HG02870 (cell line): ENCODE measurements around the gene EARS2.

Source experiments
- ATAC-seq: cut with Tn5 transposase; IDR thresholded peaks from one replicate; pipeline ENCODE4 v1.9.1; 2021; ENCODE audit warnings: mild to moderate bottlenecking, moderate library complexity; ENCODE audit not compliant: unreplicated experiment

The EARS2 gene

DNA sequence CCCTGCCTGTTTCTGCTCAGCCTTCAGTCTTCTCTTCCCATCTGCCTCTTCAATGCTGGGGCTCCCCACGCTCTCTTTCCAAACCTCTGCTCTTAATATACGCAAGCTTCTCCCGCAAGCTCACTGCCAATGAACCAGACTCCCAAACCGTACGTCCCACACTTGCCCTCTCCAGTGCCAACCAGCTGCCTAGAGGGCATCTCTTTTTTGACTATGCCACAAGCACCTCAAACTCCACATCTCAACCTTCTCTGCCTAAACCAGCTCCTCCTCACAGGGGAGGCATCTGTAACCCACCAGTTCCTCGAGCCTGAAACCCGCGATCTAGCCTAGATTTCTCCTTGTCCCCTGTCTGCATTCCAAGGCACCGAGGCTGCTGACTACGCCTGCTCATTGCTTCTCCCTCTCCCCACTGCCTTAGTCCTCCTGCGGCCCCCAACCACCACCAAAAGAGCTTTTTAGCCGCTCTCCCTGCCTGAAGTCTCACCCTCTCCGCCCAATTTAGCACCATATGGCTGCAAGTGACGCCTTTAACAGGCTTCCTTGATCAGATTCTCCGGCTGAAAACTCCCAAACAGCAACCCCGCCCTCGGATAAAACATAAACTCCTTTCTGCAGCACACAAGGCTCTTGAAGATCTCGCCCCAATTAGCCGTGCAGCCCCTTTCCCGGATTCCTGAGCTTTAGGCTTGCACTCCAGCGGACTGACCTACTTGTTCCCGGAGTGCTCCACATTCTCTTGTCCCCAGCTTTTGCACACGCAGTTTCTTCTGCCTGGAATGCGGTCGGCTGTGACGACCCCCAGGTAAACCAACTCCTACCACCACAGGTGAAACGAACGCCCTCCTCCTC lies 48.3 kb downstream of the EARS2 start:
- no peak for ATAC-seq

DNA sequence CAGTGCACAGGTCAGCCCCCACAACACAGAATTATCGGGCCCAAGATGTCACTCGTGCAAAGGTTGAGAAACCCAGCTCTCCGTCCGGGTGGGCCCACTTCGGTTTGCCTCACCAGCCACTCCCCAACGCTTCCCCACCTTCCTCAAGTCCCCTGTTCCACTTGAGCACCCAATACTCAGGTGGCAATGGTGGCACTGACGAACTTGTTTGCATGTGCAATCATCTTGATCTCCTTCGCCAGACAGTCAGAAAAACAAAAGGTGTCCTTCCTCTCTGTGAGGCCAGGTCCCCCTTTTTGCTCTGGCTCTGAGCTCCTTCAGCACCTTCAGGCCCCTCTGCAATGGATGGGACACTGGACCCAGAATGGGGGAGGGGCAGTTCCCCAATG lies 50.5 kb downstream of the EARS2 start:
- no peak for ATAC-seq

DNA sequence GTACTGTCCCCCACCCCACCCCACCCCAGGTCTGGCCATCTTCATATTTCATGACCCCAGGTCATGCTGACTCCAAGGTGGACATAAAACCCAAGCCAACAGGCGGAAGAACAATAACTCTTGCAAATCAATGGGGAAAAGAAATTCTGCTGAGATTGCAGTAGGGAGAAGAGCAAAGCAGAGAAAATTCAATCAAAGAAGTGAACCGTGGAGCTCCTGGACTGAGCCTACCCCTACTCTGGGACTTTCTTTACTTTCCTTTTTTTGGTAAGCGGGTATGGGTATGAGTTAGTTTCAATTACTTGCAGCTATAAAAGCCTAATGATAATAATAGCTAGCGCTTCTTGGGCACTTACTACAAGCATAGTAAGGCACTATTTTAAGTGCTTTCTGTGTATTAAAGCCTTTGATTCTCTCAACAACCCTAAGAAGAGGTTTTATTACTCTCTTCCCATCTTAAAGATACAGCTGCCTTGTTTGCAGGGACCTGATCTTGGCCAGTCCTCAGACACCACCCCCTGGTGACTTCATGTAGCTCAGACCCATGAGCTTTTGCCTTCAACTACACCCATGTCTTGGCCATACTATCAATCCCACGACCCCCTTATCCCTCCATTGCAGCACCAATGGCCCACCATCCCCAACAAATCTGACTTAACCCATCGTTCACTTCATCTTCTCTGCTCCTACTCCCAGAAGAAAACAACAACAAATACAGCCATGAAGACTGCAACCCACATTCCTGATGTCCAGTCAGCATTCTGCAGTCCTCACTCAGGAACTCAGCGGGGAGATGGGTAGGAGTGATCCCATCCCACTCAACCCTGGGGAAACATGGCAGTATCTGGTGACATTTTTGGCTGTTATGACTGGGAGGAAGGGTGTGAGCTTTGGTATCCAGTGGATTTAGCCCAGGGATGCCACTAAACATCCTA lies 51.2 kb downstream of the EARS2 start:
- ATAC-seq = no peak

DNA sequence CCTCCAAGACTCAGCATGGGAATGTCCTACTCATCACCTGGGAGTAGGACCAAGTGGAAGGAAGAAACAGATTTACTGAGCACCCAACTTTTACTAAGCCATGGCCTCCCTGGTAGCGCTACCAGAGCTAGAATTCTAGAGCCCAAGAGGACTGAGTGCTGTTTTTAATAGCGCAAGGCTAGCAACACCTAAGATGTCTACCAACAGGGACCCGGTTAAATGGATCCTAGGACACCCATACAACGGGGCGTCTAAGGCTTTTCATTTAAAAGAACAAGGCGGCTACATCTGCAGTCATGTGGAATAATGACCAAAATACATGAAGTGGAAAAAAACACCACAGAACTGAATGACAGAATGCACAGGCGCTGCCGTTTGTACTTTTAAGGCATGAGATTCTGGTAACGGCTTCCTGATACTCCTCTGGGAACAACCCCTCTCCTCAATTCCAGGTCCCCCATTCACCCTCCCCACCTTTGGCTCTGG lies 51.9 kb downstream of the EARS2 start:
- ATAC-seq = peak; percentile 4

DNA sequence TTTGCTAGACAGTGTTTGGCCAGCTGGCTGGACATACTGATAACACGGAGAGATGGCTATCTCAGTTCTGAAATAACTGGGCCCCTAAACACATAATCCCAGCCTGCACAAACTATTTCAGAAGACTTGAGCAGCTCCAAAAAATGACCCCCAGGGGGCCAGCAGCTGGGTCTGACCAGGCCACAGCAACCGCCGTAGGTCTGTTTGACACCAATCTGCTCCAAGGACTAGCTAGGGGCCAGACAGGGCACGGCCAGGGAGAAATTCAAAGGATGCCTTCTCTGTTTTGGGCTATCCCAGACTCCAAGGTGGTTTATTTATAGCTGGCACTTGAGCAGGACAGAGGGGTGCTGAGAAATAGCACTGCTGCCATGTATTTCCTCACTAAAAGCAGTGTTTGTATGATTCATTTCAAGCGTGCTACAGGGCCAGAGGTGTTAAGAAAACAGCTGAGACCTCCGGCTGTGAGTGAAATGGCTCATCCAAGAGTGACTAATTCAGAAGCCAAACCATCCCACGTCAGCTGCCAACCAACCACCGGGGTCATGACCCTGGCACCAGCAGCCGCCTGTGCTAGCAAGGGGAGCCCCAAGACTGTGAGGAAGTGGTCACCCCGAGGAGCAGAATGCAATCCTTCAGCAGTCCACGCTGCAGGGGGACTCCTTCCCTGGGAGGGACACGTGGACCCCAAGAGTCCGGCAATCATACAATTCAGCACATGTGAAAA lies 52.5 kb downstream of the EARS2 start:
- peak; percentile 63 for ATAC-seq

DNA sequence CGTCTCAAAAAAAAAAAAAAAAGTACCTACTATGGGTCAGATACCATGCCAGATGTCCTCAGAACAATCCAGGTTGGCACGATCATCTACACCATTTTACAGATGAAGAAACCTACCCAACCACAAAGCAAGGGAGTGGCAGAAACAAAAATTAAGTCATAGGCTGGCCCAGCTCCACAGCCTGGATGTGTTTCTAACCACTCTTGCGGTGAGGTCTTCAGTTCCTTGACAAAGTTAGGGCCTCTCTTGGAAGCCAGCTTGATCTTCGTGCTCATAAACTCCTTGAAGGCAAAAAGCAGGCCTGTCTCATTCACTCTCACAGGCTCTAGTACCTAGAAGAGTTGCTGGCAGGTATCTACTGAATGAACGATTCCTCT lies 53.1 kb downstream of the EARS2 start:
- no peak for ATAC-seq

DNA sequence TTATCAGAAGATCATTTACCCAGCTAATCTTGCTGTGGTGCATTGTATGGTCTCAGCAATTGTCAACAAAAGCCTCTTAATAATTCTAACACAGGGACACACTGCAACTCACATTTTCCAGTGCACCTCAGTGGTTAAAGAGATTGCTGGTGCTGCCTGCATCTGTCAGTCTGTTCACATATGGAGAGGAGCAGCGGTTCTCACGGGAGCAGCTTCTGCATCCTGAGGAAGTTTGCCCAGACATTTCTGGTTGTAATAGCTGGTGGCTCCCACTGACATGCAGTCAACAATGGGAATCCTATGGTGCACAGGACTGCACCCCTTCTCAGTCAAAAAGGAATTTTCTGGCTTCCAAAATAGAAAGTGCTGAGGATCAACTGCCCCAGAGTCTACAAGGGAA lies 54.7 kb downstream of the EARS2 start:
- ATAC-seq = no peak

DNA sequence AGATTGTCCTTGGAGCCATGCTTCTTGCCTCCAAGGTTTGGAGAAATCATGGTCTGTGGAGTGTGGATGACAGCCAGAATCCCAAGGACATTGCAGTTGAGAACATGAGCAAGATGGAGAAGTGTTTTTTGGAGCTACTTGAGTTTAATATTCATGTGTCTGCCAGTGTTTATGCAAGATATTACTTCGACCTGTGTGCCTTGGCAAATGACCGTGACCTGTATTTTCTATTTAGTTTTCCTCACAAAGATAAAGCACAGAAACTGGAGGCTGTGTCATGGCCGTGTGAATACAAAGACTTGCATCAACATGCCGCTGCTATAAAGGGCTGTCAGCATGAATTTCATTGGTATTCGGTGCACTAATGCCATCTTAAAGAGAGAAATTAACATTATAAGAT lies 55.9 kb downstream of the EARS2 start:
- no peak for ATAC-seq

DNA sequence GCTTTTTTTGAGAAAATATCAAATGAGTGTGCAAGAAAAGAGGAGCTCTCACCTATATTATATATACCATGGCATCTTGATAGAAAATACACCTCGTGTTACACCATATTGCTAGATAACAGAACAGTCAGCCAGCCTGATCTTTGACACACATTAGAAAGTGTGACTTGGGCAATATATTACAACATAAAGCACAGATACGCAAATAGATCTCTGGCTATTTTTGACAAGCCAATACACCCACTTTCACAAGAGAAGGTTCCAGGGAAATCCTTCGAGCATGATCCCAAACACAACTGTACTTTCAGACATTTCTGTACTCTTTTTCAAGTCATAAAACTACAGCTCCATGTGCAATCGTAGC lies 56.3 kb downstream of the EARS2 start:
- ATAC-seq = no peak

DNA sequence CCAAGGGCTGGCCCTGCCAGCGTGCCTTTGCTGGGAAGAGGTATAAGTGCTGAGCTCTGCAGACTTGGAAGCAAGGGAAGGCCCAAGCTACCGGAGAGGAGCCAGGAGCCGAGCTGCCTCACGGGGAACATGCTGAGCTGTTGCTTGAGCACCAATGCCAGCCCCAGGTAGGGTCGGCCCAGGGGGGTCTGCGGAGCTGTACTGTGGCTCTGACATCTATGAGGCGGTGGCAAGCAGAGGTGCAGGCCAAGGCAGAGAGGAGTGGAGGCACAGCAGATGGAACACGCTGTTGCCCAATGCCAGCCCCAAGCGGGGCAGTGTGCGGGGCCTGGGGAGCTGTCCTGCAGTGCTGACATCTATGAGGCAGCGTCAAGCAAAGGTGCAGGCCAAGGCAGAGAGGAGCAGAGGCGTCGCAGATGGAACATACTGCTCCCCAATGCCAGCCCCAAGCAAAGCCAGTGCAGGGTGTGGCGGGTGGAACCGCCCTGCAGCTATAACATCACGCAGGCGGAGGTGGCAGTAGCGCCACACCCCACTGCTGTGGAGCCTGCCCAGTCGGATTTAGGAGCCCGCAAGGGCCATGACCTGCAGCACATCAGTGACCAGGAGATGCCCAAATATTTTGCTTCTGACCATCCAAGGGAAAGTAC lies 56.8 kb downstream of the EARS2 start:
- ATAC-seq = no peak

DNA sequence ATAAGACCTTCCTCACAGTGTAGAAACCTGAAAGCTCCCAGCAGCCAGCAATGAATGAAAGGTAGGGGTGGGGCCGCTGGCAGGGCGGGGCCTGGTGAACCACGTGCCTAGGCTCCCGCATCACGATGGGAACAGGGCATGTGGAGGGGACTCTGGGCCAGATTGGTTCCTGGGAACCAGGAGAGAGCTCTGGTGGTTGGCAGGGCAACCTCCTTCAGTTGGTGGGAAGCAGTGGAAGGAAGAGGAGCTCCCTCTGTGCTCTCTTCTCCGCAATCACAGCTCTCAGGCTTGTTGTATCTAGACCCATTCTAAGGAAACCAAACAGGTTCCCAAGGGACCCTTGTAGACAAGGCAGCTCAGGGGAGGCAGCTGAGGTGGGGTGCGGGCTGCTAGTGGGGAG lies 57.3 kb downstream of the EARS2 start:
- ATAC-seq = no peak

DNA sequence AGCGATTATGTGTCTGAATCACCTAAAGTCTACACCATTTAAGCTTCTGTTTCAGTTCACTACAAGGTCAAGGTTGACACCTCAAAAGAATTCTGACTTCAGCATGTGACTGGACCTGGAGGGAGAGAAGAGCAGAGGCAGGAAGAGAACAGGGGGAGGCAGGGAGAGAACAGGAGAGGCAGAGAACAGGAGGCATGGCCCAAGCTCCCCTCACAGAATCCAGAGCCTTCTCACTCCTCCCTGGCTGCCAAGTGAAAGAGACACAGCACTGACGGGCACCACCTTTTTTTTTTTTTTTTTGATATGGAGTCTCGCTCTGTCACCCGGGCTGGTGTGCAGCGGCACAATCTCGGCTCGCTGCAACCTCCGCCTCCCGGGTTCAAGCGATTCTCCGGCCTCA lies 58.3 kb downstream of the EARS2 start:
- no peak for ATAC-seq

DNA sequence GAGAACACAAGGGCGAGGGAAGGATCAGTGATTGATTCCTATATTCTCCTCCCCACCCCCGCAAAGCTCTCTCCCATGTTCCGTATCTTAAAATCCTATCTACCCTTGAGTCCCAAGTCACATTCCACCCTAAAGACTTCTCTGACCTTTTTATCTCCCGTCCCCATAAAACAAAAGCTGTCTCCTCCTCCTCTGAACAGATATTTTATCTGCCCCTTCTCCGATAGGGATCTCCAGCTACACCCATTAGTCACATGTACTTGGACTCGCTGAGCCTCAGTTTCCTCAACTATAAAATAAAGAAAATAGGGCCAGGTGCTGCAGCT lies 59.6 kb downstream of the EARS2 start:
- no peak for ATAC-seq

DNA sequence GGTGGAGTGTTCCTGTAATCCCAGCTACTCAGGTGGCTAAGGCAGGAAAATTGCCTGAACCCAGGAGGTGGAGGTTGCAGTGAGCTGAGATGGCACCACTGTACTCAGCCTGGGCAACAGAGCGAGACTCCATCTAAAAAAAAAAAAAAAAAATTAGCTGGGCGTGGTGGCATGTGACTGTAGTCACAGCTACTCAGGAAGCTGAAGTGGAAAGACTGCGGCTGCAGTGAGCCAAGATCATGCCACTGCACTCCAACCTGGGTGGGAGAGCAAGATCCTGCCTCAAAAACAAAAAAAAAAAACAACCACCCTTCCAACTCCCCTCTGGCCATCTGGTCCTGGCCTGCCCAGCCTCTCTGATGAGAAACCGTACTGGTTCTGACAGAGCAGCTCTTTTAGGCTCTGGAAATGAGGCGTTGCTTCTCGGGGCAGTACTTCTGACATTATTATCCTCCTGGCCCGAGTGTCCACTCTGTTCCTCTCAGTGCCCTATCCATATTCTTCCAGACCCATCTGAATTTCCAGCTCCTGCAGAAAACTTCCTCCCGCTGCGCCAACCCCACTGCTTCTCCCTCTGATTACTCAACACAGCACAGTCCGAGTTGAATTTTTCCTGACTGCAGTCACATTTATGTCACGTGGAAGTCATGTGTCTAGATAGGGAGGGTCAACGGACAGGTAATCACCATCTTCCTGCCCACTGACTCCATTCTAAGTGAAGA lies 60.2 kb downstream of the EARS2 start:
- ATAC-seq = no peak

DNA sequence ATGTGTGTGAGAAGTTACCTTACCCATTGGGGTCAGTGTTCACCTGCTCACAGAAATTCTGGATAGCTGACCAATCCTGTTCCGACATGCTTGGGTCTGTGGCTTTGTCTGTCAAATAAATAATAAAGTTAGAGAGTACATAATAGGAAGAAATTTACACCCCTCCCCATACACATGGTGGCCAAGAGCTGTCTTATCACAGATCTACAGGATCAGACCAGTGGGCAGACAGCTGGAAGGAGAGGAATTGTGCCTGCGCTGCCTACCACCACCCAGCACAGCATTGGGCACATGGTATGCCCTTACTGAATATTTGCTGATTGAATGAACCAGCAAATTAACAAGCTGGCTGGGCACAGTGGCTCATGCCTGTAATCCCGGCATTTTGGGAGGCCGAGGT lies 61.5 kb downstream of the EARS2 start:
- no peak for ATAC-seq

DNA sequence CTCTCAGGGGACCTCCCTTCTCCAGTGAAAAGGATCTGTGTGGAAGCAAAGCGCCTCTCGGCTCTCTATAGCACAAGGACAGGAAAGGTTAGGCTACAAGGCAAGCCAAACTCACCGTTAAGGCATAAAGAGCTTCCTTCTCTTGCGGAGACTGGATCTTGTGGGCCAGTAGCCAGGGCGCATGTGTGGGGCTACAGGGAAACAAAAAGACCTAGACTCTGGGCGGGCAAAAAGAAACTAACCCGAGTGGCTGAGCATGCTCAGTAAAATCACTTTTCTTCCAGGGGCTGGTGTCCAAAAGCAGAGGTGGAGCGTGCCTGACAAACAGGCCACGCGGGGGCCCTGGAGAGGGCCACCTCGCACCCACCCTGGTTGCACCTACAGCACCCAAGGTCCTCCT lies 63.0 kb downstream of the EARS2 start:
- ATAC-seq = no peak

DNA sequence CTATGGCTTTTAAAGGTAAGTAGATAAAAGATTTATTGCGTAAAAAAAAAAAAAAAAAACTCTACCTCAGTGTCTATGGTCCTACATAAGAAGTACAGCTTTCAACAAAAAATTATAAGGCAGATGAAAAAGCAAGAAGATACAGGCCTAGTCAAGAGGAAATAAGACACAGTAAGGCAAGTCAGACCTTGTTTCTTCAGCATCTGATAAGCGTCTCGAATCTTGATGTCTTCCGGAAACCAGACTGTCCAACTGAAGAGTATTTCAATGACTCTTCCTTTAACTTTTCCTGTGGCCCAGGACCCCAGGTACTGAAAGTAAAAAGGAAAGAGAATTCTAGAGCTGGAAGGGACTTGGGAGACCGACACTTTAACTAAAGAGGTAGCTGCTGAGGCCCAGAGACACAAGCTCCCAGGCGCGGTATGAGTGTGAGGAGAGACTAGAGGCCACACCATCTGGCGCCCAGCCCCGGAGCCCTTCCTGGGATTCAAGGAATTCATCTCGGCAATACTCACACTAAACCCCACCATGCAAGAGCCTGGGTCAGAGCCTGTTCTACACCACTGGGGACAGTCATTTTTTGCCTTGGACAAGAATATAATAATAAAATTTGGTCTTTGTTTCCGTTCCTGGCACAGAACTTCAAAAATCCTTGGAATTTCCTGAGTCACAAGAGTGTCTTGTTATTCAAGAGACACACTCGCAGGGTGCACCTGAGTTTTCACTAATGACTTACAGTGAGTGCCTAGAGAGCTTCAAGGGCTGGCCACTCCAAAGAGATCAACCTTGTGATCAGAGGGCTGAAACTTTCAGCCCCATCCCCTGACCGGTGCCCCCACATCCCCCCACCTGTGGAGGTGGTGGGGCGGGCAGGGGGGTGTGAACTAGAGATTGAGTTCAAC lies 65.4 kb downstream of the EARS2 start:
- no peak for ATAC-seq

DNA sequence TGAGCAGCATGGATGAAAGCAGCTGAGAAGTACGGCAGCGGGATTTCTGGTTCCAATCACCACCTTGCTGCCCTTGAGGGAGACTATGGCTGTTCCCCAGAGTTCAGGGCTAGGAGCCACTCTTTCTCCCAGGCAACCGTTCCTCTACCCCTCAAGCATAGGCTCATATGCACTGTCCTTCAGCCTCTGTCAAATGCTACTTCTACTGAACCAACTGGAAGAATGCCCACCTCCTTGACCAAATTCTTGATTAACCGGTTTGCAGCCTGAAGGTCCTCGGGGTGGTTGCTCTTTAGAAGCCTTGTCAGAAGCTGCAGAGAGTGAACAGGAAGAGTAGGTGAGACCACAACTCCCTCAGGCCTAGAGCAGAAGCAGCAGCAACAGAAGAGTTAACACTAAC lies 70.7 kb downstream of the EARS2 start:
- no peak for ATAC-seq

DNA sequence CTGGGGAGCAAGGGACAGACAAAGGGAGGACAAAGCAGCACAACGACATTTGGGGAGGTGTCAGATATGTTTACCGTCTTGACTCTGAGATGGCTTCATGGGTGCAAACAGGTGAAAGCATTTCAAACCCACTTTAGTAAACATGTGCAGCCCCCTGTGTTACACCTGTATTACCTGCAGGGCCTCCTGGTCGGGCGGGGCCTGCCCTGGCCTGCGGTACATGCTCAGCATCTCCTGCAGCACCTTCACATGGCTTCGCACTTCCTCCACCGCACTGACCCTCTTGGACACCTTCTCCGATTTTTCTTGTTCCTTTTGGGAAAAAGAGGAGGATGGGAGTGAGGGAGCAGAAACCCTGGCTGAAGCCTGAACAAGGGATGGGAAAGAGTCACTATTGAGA lies 71.3 kb downstream of the EARS2 start:
- ATAC-seq = no peak
